ENCODE data around the gene ATF5. TPM values are rescaled to one million over a fixed set of nuclear protein-coding genes. Genes with fewer than 3 reads are reported as not detected.
"Not testable (repeated sequence)": the region's sequence is repeated elsewhere in the genome, so short reads cannot be mapped to it uniquely, and the experiment has no call there.

The ATF5 gene
- total RNA-seq, 1 donor from 2014 or later = 18.1 TPM

DNA sequence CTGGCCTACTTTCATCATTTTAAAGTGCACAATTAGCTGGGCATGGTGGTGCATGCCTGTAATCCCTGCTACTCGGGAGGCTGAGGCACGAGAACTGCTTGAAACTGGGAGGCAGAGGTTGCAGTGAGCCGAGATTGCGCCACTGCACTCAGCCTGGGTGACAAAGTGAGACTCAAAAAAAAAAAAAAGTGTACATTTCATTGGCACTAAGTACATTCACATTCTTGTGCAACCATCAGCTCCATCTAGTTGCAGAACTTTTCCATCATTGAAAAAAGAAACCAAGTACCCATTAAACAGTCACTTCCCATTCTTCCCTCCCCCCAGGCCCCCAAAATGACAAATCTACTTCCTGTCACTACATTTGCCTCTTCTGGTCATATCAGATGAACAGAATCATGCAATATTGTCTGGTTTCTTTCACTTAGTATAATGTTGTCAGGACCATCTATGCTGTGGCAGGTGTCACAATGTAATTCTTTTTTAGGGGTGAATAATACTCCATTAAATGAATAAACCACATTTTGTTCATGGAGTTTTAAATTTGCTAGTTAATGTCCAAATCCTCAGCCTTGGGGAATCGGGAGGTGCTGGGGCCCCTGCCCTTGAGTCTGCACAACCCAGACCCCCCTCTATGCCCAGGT lies 39.4 kb downstream of the ATF5 start:
- DNase-seq (ENCODE audit: extremely low spot score, unreplicated experiment) = no peak
- H3K27ac Mint-ChIP-seq = no peak overlapping the region
- no peaks in the 10 kb centered on the region for H3K4me1 Mint-ChIP-seq (ENCODE audit: unreplicated experiment)
- no peak overlapping the region for H3K4me3 Mint-ChIP-seq
- no peaks in the 10 kb centered on the region for H3K9me3 Mint-ChIP-seq
- H3K36me3 Mint-ChIP-seq = no peaks in the 10 kb centered on the region
- TF ChIP-seq, protein P1, sequence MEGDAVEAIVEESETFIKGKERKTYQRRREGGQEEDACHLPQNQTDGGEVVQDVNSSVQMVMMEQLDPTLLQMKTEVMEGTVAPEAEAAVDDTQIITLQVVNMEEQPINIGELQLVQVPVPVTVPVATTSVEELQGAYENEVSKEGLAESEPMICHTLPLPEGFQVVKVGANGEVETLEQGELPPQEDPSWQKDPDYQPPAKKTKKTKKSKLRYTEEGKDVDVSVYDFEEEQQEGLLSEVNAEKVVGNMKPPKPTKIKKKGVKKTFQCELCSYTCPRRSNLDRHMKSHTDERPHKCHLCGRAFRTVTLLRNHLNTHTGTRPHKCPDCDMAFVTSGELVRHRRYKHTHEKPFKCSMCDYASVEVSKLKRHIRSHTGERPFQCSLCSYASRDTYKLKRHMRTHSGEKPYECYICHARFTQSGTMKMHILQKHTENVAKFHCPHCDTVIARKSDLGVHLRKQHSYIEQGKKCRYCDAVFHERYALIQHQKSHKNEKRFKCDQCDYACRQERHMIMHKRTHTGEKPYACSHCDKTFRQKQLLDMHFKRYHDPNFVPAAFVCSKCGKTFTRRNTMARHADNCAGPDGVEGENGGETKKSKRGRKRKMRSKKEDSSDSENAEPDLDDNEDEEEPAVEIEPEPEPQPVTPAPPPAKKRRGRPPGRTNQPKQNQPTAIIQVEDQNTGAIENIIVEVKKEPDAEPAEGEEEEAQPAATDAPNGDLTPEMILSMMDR (conservative IDR thresholded peaks at IDR 0.05) = no peak
- peaks cover 3% of the 10 kb centered on the region for H3K27me3 Mint-ChIP-seq

DNA sequence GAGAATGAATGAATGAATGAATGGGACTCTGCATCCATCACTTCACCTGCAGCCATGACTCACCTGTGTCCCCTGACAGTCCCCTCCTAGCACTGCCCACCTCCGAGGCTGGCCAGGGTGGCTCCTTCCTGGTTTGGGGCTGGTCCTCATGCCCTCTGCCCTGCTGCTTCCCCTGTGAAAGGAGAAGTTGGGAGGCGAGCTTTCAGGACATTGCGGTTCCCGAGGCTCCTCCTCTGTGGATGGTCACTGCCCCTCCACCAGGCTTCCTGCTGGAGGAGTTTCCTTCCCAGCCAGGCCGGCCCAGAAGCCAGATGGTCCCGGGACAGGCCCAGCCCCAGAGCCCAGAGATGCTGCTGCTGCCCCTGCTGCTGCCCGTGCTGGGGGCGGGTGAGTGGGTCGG lies 40.4 kb downstream of the ATF5 start:
- not testable (repeated sequence) for H3K27me3 Mint-ChIP-seq; H3K4me3 Mint-ChIP-seq; H3K4me1 Mint-ChIP-seq (ENCODE audit: unreplicated experiment); H3K9me3 Mint-ChIP-seq; DNase-seq (ENCODE audit: extremely low spot score, unreplicated experiment); H3K36me3 Mint-ChIP-seq; H3K27ac Mint-ChIP-seq

DNA sequence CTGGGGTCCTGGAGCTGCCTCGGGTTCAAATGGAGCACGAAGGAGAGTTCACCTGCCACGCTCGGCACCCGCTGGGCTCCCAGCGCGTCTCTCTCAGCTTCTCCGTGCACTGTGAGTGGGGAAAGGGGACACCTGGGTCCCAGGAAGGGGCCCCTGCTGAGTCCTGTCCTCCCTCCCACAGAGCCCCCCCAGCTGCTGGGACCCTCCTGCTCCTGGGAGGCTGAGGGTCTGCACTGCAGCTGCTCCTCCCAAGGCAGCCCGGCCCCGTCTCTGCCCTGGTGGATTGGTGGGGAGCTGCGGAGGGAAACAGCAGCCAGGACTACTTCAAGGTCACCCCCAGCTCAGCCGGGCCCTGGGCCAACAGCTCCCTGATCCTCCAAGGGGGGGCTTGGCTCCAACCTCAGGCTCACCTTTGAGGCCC lies 43.0 kb downstream of the ATF5 start:
- no peaks in the 10 kb centered on the region for H3K4me1 Mint-ChIP-seq (ENCODE audit: unreplicated experiment)
- H3K36me3 Mint-ChIP-seq = peaks cover 8% of the 10 kb centered on the region
- DNase-seq (ENCODE audit: extremely low spot score, unreplicated experiment) = no peak
- H3K9me3 Mint-ChIP-seq = no peaks in the 10 kb centered on the region
- H3K27me3 Mint-ChIP-seq = peaks cover 4% of the 10 kb centered on the region
- TF ChIP-seq, protein P1 (conservative IDR thresholded peaks at IDR 0.05) = no peak
- no peak overlapping the region for H3K4me3 Mint-ChIP-seq
- no peak overlapping the region for H3K27ac Mint-ChIP-seq

DNA sequence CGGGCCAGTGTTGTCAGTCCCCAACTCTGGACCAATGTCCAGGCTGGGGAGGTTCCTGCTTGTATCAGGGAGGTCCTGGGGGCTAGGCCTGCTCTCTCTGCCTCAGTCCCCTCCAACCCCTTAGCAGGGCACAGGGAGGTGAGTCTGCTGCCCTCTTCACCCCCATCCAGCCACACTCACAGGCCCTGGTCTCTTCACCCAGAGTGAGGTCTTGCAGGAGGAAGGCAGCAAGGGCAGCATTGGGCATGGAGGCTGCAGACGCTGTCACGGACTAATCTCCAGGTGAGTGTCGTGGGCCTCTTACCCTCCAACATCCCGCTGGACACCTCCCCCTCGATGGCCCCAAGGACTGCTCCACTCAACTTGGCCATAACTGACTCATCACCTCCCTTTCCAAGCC lies 43.8 kb downstream of the ATF5 start:
- TF ChIP-seq, protein P1 (conservative IDR thresholded peaks at IDR 0.05) = no peak
- Mint-ChIP-seq H3K4me3 (no peak overlapping the region), H3K27me3 (peaks cover 4% of the 10 kb centered on the region), H3K9me3 (no peaks in the 10 kb centered on the region), H3K4me1 (ENCODE audit: unreplicated experiment) (no peaks in the 10 kb centered on the region), H3K27ac (no peak overlapping the region), H3K36me3 (peaks cover 8% of the 10 kb centered on the region)
- no peak for DNase-seq (ENCODE audit: extremely low spot score, unreplicated experiment)

DNA sequence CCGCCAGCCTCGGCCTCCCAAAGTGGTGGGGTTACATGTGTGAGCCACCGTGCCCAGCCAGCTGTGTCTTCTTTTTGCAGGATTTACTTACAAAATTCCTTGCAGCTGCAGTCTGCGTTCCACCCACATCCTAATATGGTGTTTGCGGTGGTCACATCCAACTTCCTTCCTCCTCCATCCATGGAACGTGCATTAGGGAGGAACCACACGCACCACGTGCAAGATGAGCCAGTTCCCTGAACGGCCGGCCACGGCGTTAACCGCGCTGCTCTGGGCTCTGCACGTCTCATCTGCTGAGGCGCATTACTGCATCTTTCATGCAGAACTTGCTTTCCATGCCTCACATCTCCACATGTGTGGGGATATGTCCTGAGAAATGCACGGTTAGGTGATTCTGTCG lies 45.0 kb downstream of the ATF5 start:
- DNase-seq (ENCODE audit: extremely low spot score, unreplicated experiment) = no peak
- Mint-ChIP-seq H3K4me3 (no peak overlapping the region), H3K27ac (no peak overlapping the region), H3K4me1 (ENCODE audit: unreplicated experiment) (no peaks in the 10 kb centered on the region), H3K36me3 (peaks cover 8% of the 10 kb centered on the region), H3K27me3 (peaks cover 4% of the 10 kb centered on the region), H3K9me3 (no peaks in the 10 kb centered on the region)
- TF ChIP-seq, protein P1 (conservative IDR thresholded peaks at IDR 0.05) = no peak

DNA sequence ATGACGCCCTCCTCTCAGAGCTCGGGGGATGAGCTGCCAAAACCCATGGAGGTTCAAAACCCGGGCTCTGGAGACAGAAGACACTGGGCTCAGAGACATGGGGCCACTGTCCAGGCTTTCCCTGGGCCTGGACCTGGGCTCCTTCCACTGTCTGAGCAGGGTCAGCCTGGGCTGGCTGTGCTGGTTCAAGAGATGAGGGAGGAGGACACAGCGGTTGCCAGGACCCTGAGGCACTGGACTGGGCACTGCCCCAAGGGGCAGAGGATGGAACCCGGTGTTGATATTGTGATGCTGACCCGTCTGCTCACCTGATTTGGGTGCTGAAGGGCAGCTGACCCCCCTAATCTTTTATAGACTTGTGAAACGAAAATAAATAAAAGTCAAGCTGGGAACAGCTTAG lies 46.0 kb downstream of the ATF5 start:
- Mint-ChIP-seq H3K27ac (no peak overlapping the region), H3K27me3 (peaks cover 4% of the 10 kb centered on the region), H3K4me3 (no peak overlapping the region), H3K36me3 (peaks cover 8% of the 10 kb centered on the region), H3K9me3 (no peaks in the 10 kb centered on the region), H3K4me1 (ENCODE audit: unreplicated experiment) (no peaks in the 10 kb centered on the region)
- TF ChIP-seq, protein P1 (conservative IDR thresholded peaks at IDR 0.05) = no peak
- no peak for DNase-seq (ENCODE audit: extremely low spot score, unreplicated experiment)

All from type B pancreatic cell (in vitro differentiated cells).